MM.1S (cell line): ENCODE results near the gene HEATR3.
A peak's percentile ranks its signal among the peaks of the same experiment; 100 is the strongest.

Source experiments
- DNase-seq: peaks from one replicate; pipeline ENCODE4 v3.0.0-alpha.2; 2015
- H2AFZ ChIP-seq: fragments of 300-600 bp; sonication (generic); 2 replicates; pipeline ENCODE4 v1.6.0; 2016; ENCODE audit warnings: antibody characterized with exemption, low read length
- H3F3A ChIP-seq: fragments of 300-600 bp; sonication (generic); 2 replicates; pipeline ENCODE4 v1.6.1; 2016; ENCODE audit warnings: mild to moderate bottlenecking, antibody characterized with exemption, low read length, moderate library complexity, mixed read lengths; ENCODE audit not compliant: insufficient read depth
- H3K27ac ChIP-seq: fragments of 300-600 bp; sonication (generic); 2 replicates; pipeline ENCODE4 v1.5.1; 2016; ENCODE audit warnings: mild to moderate bottlenecking, low read length
- H3K27me3 ChIP-seq: fragments of 300-600 bp; sonication (generic); replicated peaks from 2 replicates; pipeline ENCODE4 v1.6.0; 2016; ENCODE audit warnings: low read length; ENCODE audit not compliant: insufficient read depth
- H3K36me3 ChIP-seq: fragments of 300-600 bp; sonication (generic); replicated peaks from 2 replicates; pipeline ENCODE4 v1.6.1; 2016; ENCODE audit warnings: mild to moderate bottlenecking, low read length, mixed read lengths; ENCODE audit not compliant: insufficient read depth
- H3K4me1 ChIP-seq: fragments of 300-600 bp; sonication (generic); 2 replicates; pipeline ENCODE4 v1.6.1; 2016; ENCODE audit warnings: low read length, mixed read lengths
- H3K4me2 ChIP-seq: fragments of 300-600 bp; sonication (generic); 2 replicates; pipeline ENCODE4 v1.6.0; 2016; ENCODE audit warnings: low read depth, low read length
- H3K4me3 ChIP-seq: fragments of 300-600 bp; sonication (generic); 2 replicates; pipeline ENCODE4 v1.5.1; 2016; ENCODE audit warnings: low read length, mixed read lengths
- H3K79me2 ChIP-seq: fragments of 300-600 bp; sonication (generic); 2 replicates; pipeline ENCODE4 v1.6.1; 2016; ENCODE audit warnings: mixed run types, low read length, mixed read lengths
- H3K9ac ChIP-seq: fragments of 300-600 bp; sonication (generic); 2 replicates; pipeline ENCODE4 v1.6.1; 2016; ENCODE audit warnings: low read length, mixed read lengths
- H3K9me2 ChIP-seq: fragments of 300-600 bp; sonication (generic); replicated peaks from 2 replicates; pipeline ENCODE4 v1.6.1; 2016; ENCODE audit warnings: mild to moderate bottlenecking, low read length, mixed read lengths; ENCODE audit not compliant: insufficient read depth
- H3K9me3 ChIP-seq: fragments of 300-600 bp; sonication (generic); replicated peaks from 2 replicates; pipeline ENCODE4 v1.6.1; 2016; ENCODE audit warnings: mild to moderate bottlenecking, low read length, mixed read lengths; ENCODE audit not compliant: insufficient read depth
- H4K20me1 ChIP-seq: fragments of 300-600 bp; sonication (generic); 2 replicates; pipeline ENCODE4 v1.6.1; 2016; ENCODE audit warnings: mild to moderate bottlenecking, low read length, moderate library complexity, mixed read lengths; ENCODE audit not compliant: insufficient read depth
- EZH2 ChIP-seq: fragments of 300-600 bp; sonication (generic); optimal IDR thresholded peaks from 2 replicates; pipeline ENCODE3; 2017; ENCODE audit warnings: low read depth, mild to moderate bottlenecking, antibody characterized with exemption, low read length, mixed read lengths
- EZH2phosphoT487 ChIP-seq: fragments of 300-600 bp; sonication (generic); IDR thresholded peaks from 2 replicates; pipeline ENCODE4 v1.6.1; 2018; ENCODE audit warnings: antibody characterized with exemption, low read length
- TF ChIP-seq, protein P1 (sequence below): fragments of 300-600 bp; sonication (generic); IDR thresholded peaks from 2 replicates; pipeline ENCODE4 v1.5.1; 2016; ENCODE audit warnings: antibody characterized with exemption, low read length, mixed read lengths

Gene HEATR3

DNA sequence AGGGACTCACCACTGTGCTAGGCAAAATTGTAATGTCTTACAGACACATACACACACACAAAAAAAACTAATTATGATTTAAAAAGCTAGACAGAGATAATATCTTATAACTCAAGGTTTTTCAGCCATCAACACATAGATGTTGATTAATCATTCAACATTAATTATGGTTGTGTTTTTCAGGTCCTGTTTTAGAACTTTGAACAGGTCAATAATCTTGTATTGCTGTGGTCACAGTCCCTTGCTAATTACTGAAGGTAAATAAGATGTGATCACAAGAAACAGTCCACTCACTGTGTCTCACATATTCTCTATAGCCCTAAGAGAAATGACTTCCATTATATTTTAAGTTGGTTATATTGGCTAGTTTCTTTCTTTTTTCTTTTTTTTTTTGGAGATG is 54.9 kb downstream of the HEATR3 start:
- no peak overlapping the region for H3K4me2 ChIP-seq
- peak overlapping the region; percentile 68; the same call in 1 of the 2 replicates for H3K27ac ChIP-seq
- peaks cover 20% of the 10 kb centered on the region for H3K4me1 ChIP-seq
- H3K79me2 ChIP-seq: no peaks in the 10 kb centered on the region
- H3K4me3 ChIP-seq: no peak overlapping the region
- no peak overlapping the region for H3K9ac ChIP-seq
- no peak for DNase-seq
- H3K9me2 ChIP-seq: no peaks in the 10 kb centered on the region
- H3K36me3 ChIP-seq: no peaks in the 10 kb centered on the region
- no peaks in the 10 kb centered on the region for H3K27me3 ChIP-seq
- H2AFZ ChIP-seq: no peak overlapping the region
- peaks cover 16% of the 10 kb centered on the region for H3F3A ChIP-seq
- H3K9me3 ChIP-seq: no peaks in the 10 kb centered on the region
- no peaks in the 10 kb centered on the region for H4K20me1 ChIP-seq
- no peak for TF ChIP-seq EZH2phosphoT487
- TF ChIP-seq, protein P1, sequence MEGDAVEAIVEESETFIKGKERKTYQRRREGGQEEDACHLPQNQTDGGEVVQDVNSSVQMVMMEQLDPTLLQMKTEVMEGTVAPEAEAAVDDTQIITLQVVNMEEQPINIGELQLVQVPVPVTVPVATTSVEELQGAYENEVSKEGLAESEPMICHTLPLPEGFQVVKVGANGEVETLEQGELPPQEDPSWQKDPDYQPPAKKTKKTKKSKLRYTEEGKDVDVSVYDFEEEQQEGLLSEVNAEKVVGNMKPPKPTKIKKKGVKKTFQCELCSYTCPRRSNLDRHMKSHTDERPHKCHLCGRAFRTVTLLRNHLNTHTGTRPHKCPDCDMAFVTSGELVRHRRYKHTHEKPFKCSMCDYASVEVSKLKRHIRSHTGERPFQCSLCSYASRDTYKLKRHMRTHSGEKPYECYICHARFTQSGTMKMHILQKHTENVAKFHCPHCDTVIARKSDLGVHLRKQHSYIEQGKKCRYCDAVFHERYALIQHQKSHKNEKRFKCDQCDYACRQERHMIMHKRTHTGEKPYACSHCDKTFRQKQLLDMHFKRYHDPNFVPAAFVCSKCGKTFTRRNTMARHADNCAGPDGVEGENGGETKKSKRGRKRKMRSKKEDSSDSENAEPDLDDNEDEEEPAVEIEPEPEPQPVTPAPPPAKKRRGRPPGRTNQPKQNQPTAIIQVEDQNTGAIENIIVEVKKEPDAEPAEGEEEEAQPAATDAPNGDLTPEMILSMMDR: no peak
- TF ChIP-seq EZH2: no peak

DNA sequence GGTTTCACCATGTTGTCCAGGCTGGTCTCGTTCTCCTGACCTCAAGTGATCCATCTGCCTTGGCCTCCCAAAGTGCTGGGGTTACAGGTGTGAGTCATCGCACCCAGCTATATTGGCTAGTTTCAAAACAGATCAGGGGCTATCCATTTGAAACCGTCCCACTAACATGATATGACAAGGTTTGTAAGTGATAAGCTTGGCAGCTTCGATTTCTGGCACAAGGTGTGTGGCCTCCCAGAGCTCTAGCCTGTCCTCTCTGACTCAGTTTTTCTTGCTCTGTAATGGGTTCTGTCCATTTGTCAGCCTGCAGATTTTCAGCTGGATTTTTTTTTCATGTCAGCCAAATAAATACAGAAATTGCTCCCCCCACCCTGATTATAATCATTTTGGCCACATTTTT is 55.5 kb downstream of the HEATR3 start:
- Histone ChIP-seq H3K9ac (peak overlapping the region; percentile 38; the same call in 1 of the 2 replicates), H3K36me3 (no peaks in the 10 kb centered on the region), H3F3A (peaks cover 16% of the 10 kb centered on the region), H3K4me3 (peak overlapping the region; percentile 27; the same call in 1 of the 2 replicates), H3K27me3 (no peaks in the 10 kb centered on the region), H3K9me2 (no peaks in the 10 kb centered on the region), H4K20me1 (no peaks in the 10 kb centered on the region), H3K9me3 (no peaks in the 10 kb centered on the region), H2AFZ (no peak overlapping the region), H3K4me1 (peaks cover 20% of the 10 kb centered on the region), H3K27ac (peak overlapping the region; percentile 68), H3K4me2 (peak overlapping the region; percentile 53; the same call in 1 of the 2 replicates), H3K79me2 (no peaks in the 10 kb centered on the region)
- TF ChIP-seq EZH2: no peak
- TF ChIP-seq, protein P1: no peak
- TF ChIP-seq EZH2phosphoT487: no peak
- DNase-seq: peak; percentile 70

DNA sequence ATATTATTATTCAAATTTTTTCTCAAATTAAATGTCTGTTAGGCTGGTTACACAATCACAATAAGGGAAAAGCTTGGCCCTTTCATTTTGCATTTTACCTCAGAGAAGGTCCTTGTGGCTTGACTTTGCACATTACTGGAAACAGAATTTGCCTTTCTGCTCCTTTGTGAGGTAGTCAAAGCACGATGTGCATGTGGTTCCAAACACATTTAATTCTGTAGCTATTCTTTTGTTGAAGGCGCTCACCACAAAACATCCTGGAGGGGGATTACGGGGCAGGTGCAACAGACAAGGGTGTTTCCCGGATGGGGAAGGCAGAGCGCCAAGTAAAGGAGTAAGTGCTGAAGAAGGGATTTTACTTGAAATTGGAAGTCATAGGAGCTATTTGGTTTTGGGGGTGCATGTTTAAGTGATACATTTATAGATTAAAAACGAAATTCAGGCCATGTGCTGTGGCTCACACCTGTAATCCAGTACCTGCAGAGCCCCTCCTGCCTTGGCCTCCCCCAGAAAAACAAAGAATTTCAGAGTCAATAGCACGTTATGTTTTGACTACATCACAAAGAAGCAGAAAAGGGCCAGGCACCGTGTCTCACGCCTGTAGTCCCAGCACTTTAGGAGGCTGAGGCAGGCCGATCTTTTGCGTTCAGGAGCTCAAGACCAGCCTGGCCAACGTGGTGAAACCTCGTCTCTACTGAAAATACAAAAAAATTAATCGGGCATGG is 56.1 kb downstream of the HEATR3 start:
- H3K9ac ChIP-seq: peak overlapping the region; percentile 38; the same call in 1 of the 2 replicates
- peak overlapping the region; percentile 53; the same call in 1 of the 2 replicates for H3K4me2 ChIP-seq
- H2AFZ ChIP-seq: peak overlapping the region; percentile 42
- H3K36me3 ChIP-seq: no peaks in the 10 kb centered on the region
- peaks cover 20% of the 10 kb centered on the region for H3K4me1 ChIP-seq
- H3K9me2 ChIP-seq: no peaks in the 10 kb centered on the region
- H3K79me2 ChIP-seq: no peaks in the 10 kb centered on the region
- peaks cover 16% of the 10 kb centered on the region for H3F3A ChIP-seq
- peak; percentile 89 for DNase-seq
- TF ChIP-seq, protein P1: no peak
- no peak for TF ChIP-seq EZH2phosphoT487
- no peak for TF ChIP-seq EZH2
- no peaks in the 10 kb centered on the region for H3K9me3 ChIP-seq
- H4K20me1 ChIP-seq: no peaks in the 10 kb centered on the region
- peak overlapping the region; percentile 68 for H3K27ac ChIP-seq
- H3K27me3 ChIP-seq: no peaks in the 10 kb centered on the region
- peak overlapping the region; percentile 27 for H3K4me3 ChIP-seq
